ENCODE results near the gene LRRC2. TPM values are rescaled to one million over a fixed set of nuclear protein-coding genes. Genes with fewer than 3 reads are reported as not detected.
A peak's percentile ranks its signal among the peaks of the same experiment; 100 is the strongest.

The LRRC2 gene
- total and polyA plus RNA-seq, 2 of the 13 experiments (the other 11 are each of a cell fraction or from before 2014, with no cell fraction given), result 0.27 to 0.58 TPM

GRCh38 chr3:46558184-46559043, 7.7 kb downstream of the LRRC2 start (continued):
- TF ChIP-seq ZBTB8A (CRISPR knock-in tag; IDR thresholded peaks at IDR 0.05; ENCODE audit: borderline replicate concordance, low read depth) (no peak), ZNF776 (CRISPR knock-in tag; IDR thresholded peaks at IDR 0.05) (no peak), ZNF263 (CRISPR knock-in tag; IDR thresholded peaks at IDR 0.05) (peak; percentile 53; the same call in 1 of the 2 replicates), GATAD1 (CRISPR knock-in tag; IDR thresholded peaks at IDR 0.05) (peak; percentile 71)

- Histone ChIP-seq H3K36me3 (replicated peaks in 1 of 2; ENCODE audit: control insufficient read depth in 1 of 2, insufficient read depth in 2 of 2, low read length in 2 of 2) (no peaks in the 10 kb centered on the region), H3K27me3 (ENCODE audit: control insufficient read depth in 1 of 2, insufficient read depth in 2 of 2, low read length in 2 of 2) (no peaks in the 10 kb centered on the region), H3K4me3 (replicated peaks in 1 of 3; ENCODE audit: insufficient read depth in 1 of 3, low read depth in 2 of 3, low read length in 3 of 3) (no peak overlapping the region), H3K27ac (ENCODE audit: extremely low read length, insufficient read depth, low read length) (no peak overlapping the region), H3K9me3 (ENCODE audit: low read length) (no peaks in the 10 kb centered on the region), H3K79me2 (ENCODE audit: insufficient read depth, low read length) (no peaks in the 10 kb centered on the region), H3K4me2 (ENCODE audit: low read depth, low read length) (peak overlapping the region; percentile 73), H2AFZ (ENCODE audit: low read length) (no peak overlapping the region), H3K4me1 (ENCODE audit: insufficient read depth, low read length) (peaks cover 16% of the 10 kb centered on the region), H4K20me1 (ENCODE audit: insufficient read depth, low read length) (no peaks in the 10 kb centered on the region), H3K9ac (ENCODE audit: insufficient read depth, low read depth, low read length) (no peak overlapping the region)
- 36% methylated on average over 4 of the region's 6 CpGs for WGBS (ENCODE audit: low lambda C conversion rate)
- in situ Hi-C loops (cut with HindIII; ENCODE audit: extremely low pct_ligation_motif_present, low pct_unique_long_range_greater_than_20kb), result loop anchor here (5.0 kb wide), 1 partner anchor 65 kb away; no protein-coding TSS in a partner anchor
- intact Hi-C loops (cut with micrococcal nuclease; ENCODE audit: unreplicated experiment), result loop anchor here (1.0 kb wide), 1 partner anchor 69 kb away; no protein-coding TSS in a partner anchor
- ATAC-seq (peak; percentile 7; the same call in 1 of the 3 replicates), DNase-seq (ENCODE audit: low spot score) (no peak), FAIRE-seq (no peak)
- no TSS peak for BruUV-seq (replicated peaks)
- ChIA-PET POLR2A (interaction anchor here (0.6 to 2.1 kb wide), 9 partner anchors 7 to 387 kb away, joined by 3 to 50 read pairs (median 4); no protein-coding TSS in a partner anchor), CTCF (ENCODE audit: low intra/inter-chr PET ratio, low total read pairs) (interaction anchor here (2.2 kb wide), 1 partner anchor 69 kb away, joined by 32 read pairs; no protein-coding TSS in a partner anchor)
- TF ChIP-seq ZKSCAN1 (IDR thresholded peaks at IDR 0.05; ENCODE audit: low read length) (no peak), ZNF607 (CRISPR knock-in tag; IDR thresholded peaks at IDR 0.05; ENCODE audit: borderline replicate concordance) (peak; percentile 14; the same call in 1 of the 2 replicates)
These were observed 8.3 kb downstream of the LRRC2 start for GRCh38 chr3:46557814-46558183.

Data from HepG2 (cell line).